SK-N-SH treated with all-trans-retinoic acid at 6 μM for 48 hours (cell line): ENCODE data around the gene PBX4.

Experiments
- ARNTL ChIP-seq: fragments of 450-650 bp; formaldehyde crosslinking; IDR thresholded peaks from 2 replicates; pipeline ENCODE4 v1.5.0; 2020; ENCODE audit warnings: low read depth, mild to moderate bottlenecking, moderate library complexity, borderline replicate concordance
- CSDC2 ChIP-seq: fragments of 250-450 bp; sonication (Bioruptor Pico); IDR thresholded peaks from 2 replicates; pipeline ENCODE4 v1.5.0; 2020; ENCODE audit warnings: mild to moderate bottlenecking, moderate library complexity
- ISL1 ChIP-seq: fragments of 250-450 bp; sonication (Bioruptor Pico); IDR thresholded peaks from 2 replicates; pipeline ENCODE4 v2.1.2; 2022; ENCODE audit warnings: mild to moderate bottlenecking, moderate library complexity
- OSR1 ChIP-seq: fragments of 250-450 bp; sonication (Bioruptor Pico); IDR thresholded peaks from 2 replicates; pipeline ENCODE4 v1.8.0; 2022; ENCODE audit warnings: moderate library complexity, mild to moderate bottlenecking, inconsistent platforms
- PPARA ChIP-seq: fragments of 250-450 bp; sonication (Bioruptor Pico); IDR thresholded peaks from 2 replicates; pipeline ENCODE4 v1.5.0; 2020; ENCODE audit warnings: mild to moderate bottlenecking, borderline replicate concordance
- RARB ChIP-seq: fragments of 250-450 bp; sonication (Bioruptor Pico); IDR thresholded peaks from 2 replicates; pipeline ENCODE4 v1.8.0; 2021; ENCODE audit warnings: mild to moderate bottlenecking, moderate library complexity
- TCF4 ChIP-seq: fragments of 250-450 bp; sonication (Bioruptor Pico); IDR thresholded peaks from 2 replicates; pipeline ENCODE4 v1.8.0; 2021; ENCODE audit warnings: mild to moderate bottlenecking, moderate library complexity, borderline replicate concordance
- TOX ChIP-seq: fragments of 250-450 bp; sonication (Bioruptor Pico); IDR thresholded peaks from 2 replicates; pipeline ENCODE4 v1.8.0; 2021; ENCODE audit warnings: mild to moderate bottlenecking, moderate library complexity, borderline replicate concordance
- ZC3H10 ChIP-seq: fragments of 250-450 bp; sonication (Bioruptor Pico); IDR thresholded peaks from 2 replicates; pipeline ENCODE4 v1.5.1; 2021; ENCODE audit warnings: mild to moderate bottlenecking, moderate library complexity
- ZNF565 ChIP-seq: fragments of 450-650 bp; formaldehyde crosslinking; conservative IDR thresholded peaks from 2 replicates; pipeline ENCODE4 v1.5.0; 2020; ENCODE audit warnings: low read depth, mild to moderate bottlenecking, moderate library complexity
- ZNF70 ChIP-seq: fragments of 450-650 bp; formaldehyde crosslinking; IDR thresholded peaks from 2 replicates; pipeline ENCODE4 v1.5.0; 2020; ENCODE audit warnings: mild to moderate bottlenecking, moderate library complexity
- ZNF8 ChIP-seq: fragments of 450-650 bp; formaldehyde crosslinking; IDR thresholded peaks from 2 replicates; pipeline ENCODE4 v1.5.0; 2020; ENCODE audit warnings: mild to moderate bottlenecking, moderate library complexity
- TF ChIP-seq, protein P1 (sequence below): fragments of 250-450 bp; sonication (Bioruptor Pico); IDR thresholded peaks from 2 replicates; pipeline ENCODE4 v1.8.0; 2020; ENCODE audit warnings: mild to moderate bottlenecking, moderate library complexity, borderline replicate concordance
- TF ChIP-seq, protein P2 (sequence below): fragments of 250-450 bp; sonication (Bioruptor Pico); IDR thresholded peaks from 2 replicates; pipeline ENCODE4 v1.5.1; 2020; ENCODE audit warnings: low read depth, mild to moderate bottlenecking, moderate library complexity

DNA sequence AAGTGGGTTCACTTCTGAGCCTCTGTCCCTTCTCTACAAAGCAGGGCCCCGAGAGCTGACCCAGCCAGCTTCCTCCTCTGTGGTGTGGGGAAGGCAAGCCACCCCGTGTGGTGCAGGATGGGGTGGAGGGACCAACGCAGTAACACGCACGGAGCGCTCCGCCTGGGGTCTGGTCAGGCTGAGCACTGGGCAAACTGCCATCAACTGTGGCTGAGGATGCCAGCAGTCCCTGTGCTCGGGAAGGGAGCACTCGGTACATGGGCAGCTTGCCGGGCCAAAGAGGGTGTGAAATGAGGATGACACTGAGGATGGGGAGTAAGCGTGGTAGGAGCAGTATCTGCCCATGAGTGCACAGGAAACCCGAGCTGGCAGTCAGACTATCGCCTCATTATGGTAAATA is 32.6 kb upstream of the PBX4 start:
- TF ChIP-seq RARB (CRISPR knock-in tag) (no peak), ZNF70 (CRISPR knock-in tag) (no peak), ZC3H10 (CRISPR knock-in tag) (no peak), TCF4 (CRISPR knock-in tag) (no peak), ISL1 (CRISPR knock-in tag) (no peak), TOX (CRISPR knock-in tag) (no peak), ARNTL (CRISPR knock-in tag) (no peak), CSDC2 (CRISPR knock-in tag) (no peak), ZNF8 (CRISPR knock-in tag) (no peak), OSR1 (CRISPR knock-in tag) (no peak), PPARA (CRISPR knock-in tag) (no peak), ZNF565 (no peak)
- TF ChIP-seq, protein P1, sequence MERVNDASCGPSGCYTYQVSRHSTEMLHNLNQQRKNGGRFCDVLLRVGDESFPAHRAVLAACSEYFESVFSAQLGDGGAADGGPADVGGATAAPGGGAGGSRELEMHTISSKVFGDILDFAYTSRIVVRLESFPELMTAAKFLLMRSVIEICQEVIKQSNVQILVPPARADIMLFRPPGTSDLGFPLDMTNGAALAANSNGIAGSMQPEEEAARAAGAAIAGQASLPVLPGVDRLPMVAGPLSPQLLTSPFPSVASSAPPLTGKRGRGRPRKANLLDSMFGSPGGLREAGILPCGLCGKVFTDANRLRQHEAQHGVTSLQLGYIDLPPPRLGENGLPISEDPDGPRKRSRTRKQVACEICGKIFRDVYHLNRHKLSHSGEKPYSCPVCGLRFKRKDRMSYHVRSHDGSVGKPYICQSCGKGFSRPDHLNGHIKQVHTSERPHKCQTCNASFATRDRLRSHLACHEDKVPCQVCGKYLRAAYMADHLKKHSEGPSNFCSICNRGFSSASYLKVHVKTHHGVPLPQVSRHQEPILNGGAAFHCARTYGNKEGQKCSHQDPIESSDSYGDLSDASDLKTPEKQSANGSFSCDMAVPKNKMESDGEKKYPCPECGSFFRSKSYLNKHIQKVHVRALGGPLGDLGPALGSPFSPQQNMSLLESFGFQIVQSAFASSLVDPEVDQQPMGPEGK (CRISPR knock-in tag): no peak
- TF ChIP-seq, protein P2, sequence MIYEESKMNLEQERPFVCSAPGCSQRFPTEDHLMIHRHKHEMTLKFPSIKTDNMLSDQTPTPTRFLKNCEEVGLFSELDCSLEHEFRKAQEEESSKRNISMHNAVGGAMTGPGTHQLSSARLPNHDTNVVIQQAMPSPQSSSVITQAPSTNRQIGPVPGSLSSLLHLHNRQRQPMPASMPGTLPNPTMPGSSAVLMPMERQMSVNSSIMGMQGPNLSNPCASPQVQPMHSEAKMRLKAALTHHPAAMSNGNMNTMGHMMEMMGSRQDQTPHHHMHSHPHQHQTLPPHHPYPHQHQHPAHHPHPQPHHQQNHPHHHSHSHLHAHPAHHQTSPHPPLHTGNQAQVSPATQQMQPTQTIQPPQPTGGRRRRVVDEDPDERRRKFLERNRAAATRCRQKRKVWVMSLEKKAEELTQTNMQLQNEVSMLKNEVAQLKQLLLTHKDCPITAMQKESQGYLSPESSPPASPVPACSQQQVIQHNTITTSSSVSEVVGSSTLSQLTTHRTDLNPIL: no peak
